HepG2 (cell line): ENCODE measurements around the gene PARN. TPM values are rescaled to one million over a fixed set of nuclear protein-coding genes. Genes with fewer than 3 reads are reported as not detected.

Experiments used
- ATAC-seq: fragments of 200-7000 bp; cut with Tn5 transposase; 3 replicates; pipeline ENCODE4 v1.9.1; 2020; ENCODE audit warnings: mild to moderate bottlenecking, moderate library complexity
- BruUV-seq: library from RNA; stranded (reverse); fragments of 400-500 nt; replicated peaks from 2 replicates; lab custom pipeline; 2021; lab: Mats Ljungman, UMichigan
- CTCF ChIA-PET: fragments of 300-600 bp; formaldehyde crosslinking; extraction: SDS; loops from one replicate; lab custom pipeline; 2021; ENCODE audit warnings: low total read pairs, inconsistent platforms, low intra/inter-chr PET ratio; lab: Yijun Ruan, JAX
- POLR2A ChIA-PET: fragments of 350-600 bp; sonication (Branson Sonifier 250); formaldehyde crosslinking; loops from one replicate; lab custom pipeline; 2020; ENCODE audit warnings: antibody characterized with exemption, inconsistent platforms; lab: Yijun Ruan, JAX
- DNase-seq: peaks from one replicate; pipeline ENCODE4 v3.0.0-alpha.2; 2015; ENCODE audit warnings: low spot score
- FAIRE-seq: peaks from 3 replicates; lab custom pipeline; 2011; peaks lifted over from hg19 to GRCh38; lab: Jason Lieb, UNC
- H2AFZ ChIP-seq: one replicate; pipeline ENCODE4 v1.6.1; 2011; ENCODE audit warnings: low read length, inconsistent platforms
- H3K27ac ChIP-seq: fragments of 300-600 bp; 3 replicates; pipeline ENCODE4 v1.8.0; 2011; ENCODE audit warnings: mixed run types, mild to moderate bottlenecking, mixed read lengths, low read length, inconsistent platforms; ENCODE audit not compliant: insufficient read depth; ENCODE audit errors: extremely low read length
- H3K27me3 ChIP-seq, 2 experiments: fragments of 200-600 bp in 1 of 2; 2 replicates in 1 of 2; 3 replicates in 1 of 2; pipeline versions ENCODE4 v1.6.0 to v1.8.0; 2011; ENCODE audit warnings: low read length in 2 of 2, mild to moderate bottlenecking in 2 of 2, moderate library complexity in 2 of 2, inconsistent platforms in 1 of 2; ENCODE audit not compliant: insufficient read depth in 2 of 2, control insufficient read depth in 1 of 2
- H3K36me3 ChIP-seq, 2 experiments: fragments of 200-600 bp in 1 of 2; replicated peaks in 1 of 2; 2 replicates in 1 of 2; 3 replicates in 1 of 2; pipeline versions ENCODE4 v1.5.1 to v1.8.0; 2011; ENCODE audit warnings: low read length in 2 of 2, inconsistent platforms in 1 of 2; ENCODE audit not compliant: insufficient read depth in 2 of 2, control insufficient read depth in 1 of 2
- H3K4me1 ChIP-seq: 2 replicates; pipeline ENCODE4 v1.5.1; 2012; ENCODE audit warnings: low read length, inconsistent platforms; ENCODE audit not compliant: insufficient read depth
- H3K4me2 ChIP-seq: 2 replicates; pipeline ENCODE4 v1.6.0; 2011; ENCODE audit warnings: low read depth, low read length, inconsistent platforms
- H3K4me3 ChIP-seq, 3 experiments: fragments of 200-600 bp in 1 of 3; sonication (generic), shearing (Covaris generic) in 1 of 3; replicated peaks in 1 of 3; 2 replicates each; pipeline ENCODE4 v1.5.1; 2011 to 2016; ENCODE audit warnings: low read length in 3 of 3, inconsistent platforms in 2 of 3, low read depth in 2 of 3, mild to moderate bottlenecking in 2 of 3, control low read depth in 1 of 3, mixed read lengths in 1 of 3; ENCODE audit not compliant: insufficient read depth in 1 of 3
- H3K79me2 ChIP-seq: one replicate; pipeline ENCODE4 v1.6.1; 2011; ENCODE audit warnings: low read length, inconsistent platforms; ENCODE audit not compliant: insufficient read depth
- H3K9ac ChIP-seq: 2 replicates; pipeline ENCODE4 v1.6.0; 2011; ENCODE audit warnings: mild to moderate bottlenecking, low read depth, low read length, inconsistent platforms; ENCODE audit not compliant: insufficient read depth
- H3K9me3 ChIP-seq: 2 replicates; pipeline ENCODE4 v1.5.1; 2012; ENCODE audit warnings: mild to moderate bottlenecking, low read length
- H4K20me1 ChIP-seq: 2 replicates; pipeline ENCODE4 v1.6.0; 2011; ENCODE audit warnings: inconsistent platforms, mild to moderate bottlenecking, low read length, moderate library complexity; ENCODE audit not compliant: insufficient read depth
- ARHGAP35 ChIP-seq: sonication (generic); formaldehyde crosslinking; IDR thresholded peaks from 2 replicates; pipeline ENCODE4 v1.9.0; 2022; ENCODE audit warnings: mild to moderate bottlenecking, inconsistent platforms, moderate library complexity, missing genetic modification reagents, borderline replicate concordance
- CENPBD1 ChIP-seq: sonication (generic); formaldehyde crosslinking; IDR thresholded peaks from 2 replicates; pipeline ENCODE4 v1.8.0; 2022; ENCODE audit warnings: missing genetic modification reagents, low read depth, mild to moderate bottlenecking, borderline replicate concordance
- CTCF ChIP-seq: sonication (generic); formaldehyde crosslinking; IDR thresholded peaks from 2 replicates; pipeline ENCODE4 v1.5.0; 2020; ENCODE audit warnings: mild to moderate bottlenecking, missing genetic modification reagents, moderate library complexity
- EEA1 ChIP-seq: sonication (generic); formaldehyde crosslinking; IDR thresholded peaks from 2 replicates; pipeline ENCODE4 v1.5.1; 2020; ENCODE audit warnings: mild to moderate bottlenecking, missing genetic modification reagents, borderline replicate concordance
- ETV5 ChIP-seq: IDR thresholded peaks from 2 replicates; pipeline ENCODE4 v1.6.1; 2018; ENCODE audit warnings: missing biosample characterization, missing genetic modification reagents, inconsistent platforms, borderline replicate concordance
- FOXK1 ChIP-seq: sonication (generic); formaldehyde crosslinking; IDR thresholded peaks from 2 replicates; pipeline ENCODE4 v1.4.0; 2020; ENCODE audit warnings: low read depth, missing genetic modification reagents, borderline replicate concordance
- KDM3A ChIP-seq: IDR thresholded peaks from 2 replicates; pipeline ENCODE4 v1.6.1; 2018; ENCODE audit warnings: low read depth, missing compliant biosample characterization
- KLF16 ChIP-seq, 2 experiments: sonication (generic) in 1 of 2; formaldehyde crosslinking in 1 of 2; IDR thresholded peaks; 2 replicates each; pipeline versions ENCODE4 v1.6.1 to v1.8.0; 2016 to 2023; ENCODE audit warnings: missing genetic modification reagents in 2 of 2, missing compliant biosample characterization in 1 of 2
- RAD21 ChIP-seq: fragments of 450-650 bp; formaldehyde crosslinking; IDR thresholded peaks from 2 replicates; pipeline ENCODE4 v1.5.0; 2020; ENCODE audit warnings: mild to moderate bottlenecking
- SIN3A ChIP-seq: IDR thresholded peaks from 2 replicates; pipeline ENCODE4 v1.6.1; 2011; ENCODE audit warnings: low read depth, mild to moderate bottlenecking, control low read depth, low read length, borderline replicate concordance
- SMC3 ChIP-seq: IDR thresholded peaks from 2 replicates; pipeline ENCODE4 v1.6.1; 2011; ENCODE audit warnings: low read length, improper control_type of control experiment
- STAG1 ChIP-seq: sonication (generic); formaldehyde crosslinking; IDR thresholded peaks from 2 replicates; pipeline ENCODE4 v1.4.0; 2020; ENCODE audit warnings: missing genetic modification reagents
- ZNF652 ChIP-seq: IDR thresholded peaks from 2 replicates; pipeline ENCODE4 v1.6.1; 2016; ENCODE audit warnings: low read depth, borderline replicate concordance
- WGBS: methylation state at CpG from one replicate; pipeline ENCODE4 v1.1.6; 2017; ENCODE audit warnings: low lambda C conversion rate; 5-methylcytosine and 5-hydroxymethylcytosine counted together
- in situ Hi-C: cut with HindIII; loops from 2 replicates; pipeline ENCODE4 v1.10.0; 2017; ENCODE audit warnings: low pct_unique_long_range_greater_than_20kb; ENCODE audit not compliant: extremely low pct_ligation_motif_present
- intact Hi-C: fragments of 100-400 bp; cut with micrococcal nuclease; formaldehyde crosslinking; loops from one replicate; pipeline ENCODE4 v1.10.0; 2022; ENCODE audit not compliant: unreplicated experiment
- polyA plus RNA-seq, 8 experiments: library from polyadenylated mRNA; depleted of rRNA in 3 of 8; stranded (reverse) in 7 of 8; unstranded in 1 of 8; fragments of >200 nt; fragmentation: Illumina TruSeq in 4 of 8; extraction: Trizol in 4 of 8; gene quantifications; 2 replicates each; pipeline versions ENCODE4 v1.2.1 to v1.2.3, GENCODE V29; 2011 to 2016; ENCODE audit warnings: low read depth in 4 of 8, missing spikeins in 1 of 8, mixed read lengths in 1 of 8; ENCODE audit not compliant: insufficient read depth in 1 of 8
- total RNA-seq, 5 experiments: library from RNA; depleted of rRNA; stranded (reverse); fragments of >200 nt; fragmentation: Illumina TruSeq; extraction: Trizol; gene quantifications; 2 replicates each; pipeline ENCODE4 v1.2.3, GENCODE V29; 2016; ENCODE audit warnings: low read depth in 1 of 5
- TF ChIP-seq, protein P1 (sequence below): sonication (generic); formaldehyde crosslinking; IDR thresholded peaks from 2 replicates; pipeline ENCODE4 v1.5.0; 2020; ENCODE audit warnings: missing genetic modification reagents

The PARN gene
- total and polyA plus RNA-seq, 2 of the 13 experiments (the other 11 are each of a cell fraction or from before 2014, with no cell fraction given): 13.3 to 47.6 TPM

- TF ChIP-seq CENPBD1 (CRISPR knock-in tag): no peak
Observed at GRCh38 chr16:14606102-14606501, 24.0 kb downstream of the PARN start (continued).

DNA sequence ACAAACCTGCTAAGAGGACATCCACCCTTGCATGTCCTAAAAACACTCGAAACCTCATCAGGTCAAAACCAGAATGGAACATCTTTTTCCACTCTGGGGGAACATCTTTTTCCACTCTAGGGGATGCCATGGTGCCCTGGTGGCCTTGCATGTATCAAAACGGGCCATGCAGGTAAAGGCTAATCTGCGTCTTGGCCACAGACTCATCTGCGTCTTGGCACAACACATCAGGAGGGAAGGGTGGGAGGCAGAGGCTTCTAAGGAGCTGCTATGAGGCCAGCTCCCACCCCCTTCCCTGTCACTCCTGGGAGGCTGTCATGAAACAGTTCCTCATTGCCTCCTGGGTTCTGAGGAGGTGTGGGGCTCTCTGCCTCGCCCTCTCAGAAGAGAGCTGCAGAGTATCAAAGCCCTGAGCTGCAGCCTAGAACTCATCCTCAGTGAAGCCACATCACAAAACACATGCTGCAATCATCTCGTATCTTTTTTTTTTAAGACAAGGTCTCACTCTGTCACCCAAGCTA, 27.6 kb downstream of the PARN start:
- Histone ChIP-seq H3K27ac (no peak overlapping the region), H2AFZ (no peak overlapping the region), H3K79me2 (no peaks in the 10 kb centered on the region), H3K9ac (no peak overlapping the region), H3K9me3 (no peaks in the 10 kb centered on the region), H3K27me3 (no peaks in the 10 kb centered on the region), H3K4me3 (no peak overlapping the region), H3K4me1 (peaks cover 4% of the 10 kb centered on the region), H3K4me2 (no peak overlapping the region), H3K36me3 (peaks cover 35 to 81% of the 10 kb centered on the region in 2 experiments), H4K20me1 (no peaks in the 10 kb centered on the region)
- 0 out of 2 replicates have a peak, but pooled peaks have one; percentile 35 for TF ChIP-seq EEA1
- TF ChIP-seq FOXK1 (CRISPR knock-in tag): no peak
- POLR2A ChIA-PET: no interaction called here
- CTCF ChIA-PET: no interaction called here
- ATAC-seq (no peak; the same call in 2 of the 3 replicates), DNase-seq (no peak), FAIRE-seq (no peak)
- intact Hi-C loops (no loop called here), in situ Hi-C loops (no loop called here)
- 96% methylated on average over 6 of the region's 6 CpGs for WGBS
- no TSS peak for BruUV-seq

- DNase-seq: peak; percentile 23
- TF ChIP-seq STAG1 (peak; percentile 40), KDM3A (CRISPR knock-in tag) (no peak), ZNF652 (no peak), ETV5 (CRISPR knock-in tag) (no peak), SMC3 (peak; percentile 38; the same call in 1 of the 2 replicates), RAD21 (peak; percentile 14; the same call in 1 of the 2 replicates), KLF16 (CRISPR knock-in tag; IDR thresholded peaks at IDR 0.05) (no peak), ARHGAP35 (no peak), CTCF (CRISPR knock-in tag) (peak; percentile 38; the same call in 1 of the 2 replicates), SIN3A (no peak)
- TF ChIP-seq, protein P1, sequence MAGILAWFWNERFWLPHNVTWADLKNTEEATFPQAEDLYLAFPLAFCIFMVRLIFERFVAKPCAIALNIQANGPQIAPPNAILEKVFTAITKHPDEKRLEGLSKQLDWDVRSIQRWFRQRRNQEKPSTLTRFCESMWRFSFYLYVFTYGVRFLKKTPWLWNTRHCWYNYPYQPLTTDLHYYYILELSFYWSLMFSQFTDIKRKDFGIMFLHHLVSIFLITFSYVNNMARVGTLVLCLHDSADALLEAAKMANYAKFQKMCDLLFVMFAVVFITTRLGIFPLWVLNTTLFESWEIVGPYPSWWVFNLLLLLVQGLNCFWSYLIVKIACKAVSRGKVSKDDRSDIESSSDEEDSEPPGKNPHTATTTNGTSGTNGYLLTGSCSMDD (CRISPR knock-in tag): no peak
Observed at GRCh38 chr16:14600164-14600563, 29.9 kb downstream of the PARN start.

More at GRCh38 chr16:14600164-14600563, 29.9 kb downstream of the PARN start:
- no peak for ATAC-seq
- H3K36me3 ChIP-seq: peaks cover 31 to 80% of the 10 kb centered on the region in 2 experiments
- in situ Hi-C loops: no loop called here
- ChIA-PET CTCF (interaction anchor here (2.1 kb wide), 1 partner anchor 350 kb away, joined by 13 read pairs; no protein-coding TSS in a partner anchor), POLR2A (no interaction called here)
- no peaks in the 10 kb centered on the region for H3K27me3 ChIP-seq
- BruUV-seq: no TSS peak
- H3K27ac ChIP-seq: no peak overlapping the region
- intact Hi-C loops: loop anchor here (1.0 kb wide), 1 partner anchor 351 kb away; no protein-coding TSS in a partner anchor
- no peaks in the 10 kb centered on the region for H4K20me1 ChIP-seq
- no peaks in the 10 kb centered on the region for H3K79me2 ChIP-seq
- no peak overlapping the region for H3K4me2 ChIP-seq
- FAIRE-seq: no peak
- no peaks in the 10 kb centered on the region for H3K9me3 ChIP-seq
- no peaks in the 10 kb centered on the region for H3K4me1 ChIP-seq
- no peak overlapping the region for H3K9ac ChIP-seq
- H2AFZ ChIP-seq: no peak overlapping the region
- H3K4me3 ChIP-seq: no peak overlapping the region
- 76% methylated on average over 2 of the region's 2 CpGs for WGBS
